Small intestine (tissue), 7 donors: ENCODE data around the gene SERPINB7. TPM values are rescaled to one million over a fixed set of nuclear protein-coding genes. Genes with fewer than 3 reads are reported as not detected.

Experiments
- DNase-seq, 2 donors: peaks; one replicate each; pipeline versions ENCODE4 v3.0.0 to v3.0.0-alpha.2; 2013
- FAIRE-seq: peaks from 2 replicates; lab custom pipeline; 2012; peaks lifted over from hg19 to GRCh38; lab: Jason Lieb, UNC
- H3K27ac ChIP-seq, 3 donors: one replicate each; pipeline ENCODE4 v1.5.1; 2013; ENCODE audit warnings: low read length in 2 of 3, mild to moderate bottlenecking in 2 of 3, control low read depth in 1 of 3, inconsistent platforms in 1 of 3, low read depth in 1 of 3, moderate library complexity in 1 of 3
- H3K27me3 ChIP-seq, 3 donors: one replicate each; pipeline ENCODE4 v1.6.1; 2013; ENCODE audit warnings: low read length in 3 of 3, inconsistent platforms in 1 of 3; ENCODE audit not compliant: control insufficient read depth in 3 of 3, insufficient read depth in 3 of 3
- H3K36me3 ChIP-seq, 3 donors: one replicate each; pipeline ENCODE4 v1.6.1; 2013; ENCODE audit warnings: low read length in 3 of 3, inconsistent platforms in 1 of 3, low read depth in 1 of 3, mild to moderate bottlenecking in 1 of 3, moderate library complexity in 1 of 3; ENCODE audit not compliant: control insufficient read depth in 3 of 3, insufficient read depth in 2 of 3
- H3K4me1 ChIP-seq, 3 donors: one replicate each; pipeline ENCODE4 v1.6.1; 2013; ENCODE audit warnings: low read length in 2 of 3, inconsistent platforms in 1 of 3, low read depth in 1 of 3, mild to moderate bottlenecking in 1 of 3, moderate library complexity in 1 of 3; ENCODE audit not compliant: control insufficient read depth in 3 of 3, insufficient read depth in 2 of 3
- H3K4me3 ChIP-seq, 3 donors: one replicate each; pipeline ENCODE4 v1.5.1; 2013; ENCODE audit warnings: low read length in 3 of 3, control low read depth in 1 of 3, inconsistent platforms in 1 of 3, low read depth in 1 of 3, mild to moderate bottlenecking in 1 of 3, moderate library complexity in 1 of 3
- H3K9me3 ChIP-seq, 2 donors: one replicate each; pipeline ENCODE4 v1.6.1; 2013; ENCODE audit warnings: low read depth in 1 of 2, low read length in 1 of 2; ENCODE audit not compliant: control insufficient read depth in 2 of 2, insufficient read depth in 1 of 2
- WGBS, 3 donors: extraction: QIAGEN DNeasy Blood & Tissue Kit; methylation state at CpG; one replicate each; pipeline ENCODE4 v1.1.7; 2013; 5-methylcytosine and 5-hydroxymethylcytosine counted together
- polyA plus RNA-seq, 4 donors: library from polyadenylated mRNA; stranded (reverse) in 3 of 4; unstranded in 1 of 4; fragments of 200-250 nt in 3 of 4; fragments of 120-200 nt in 1 of 4; gene quantifications; one replicate each; pipeline versions ENCODE4 v1.2.1 to v1.2.3, GENCODE V29; 2013
- donor health status: healthy with polysubstance abuse.
- donor health status: control.
- donor health status: control.
- donor health status: Bipolar disorder and iron deficiency.
- donor health status: healthy.

The SERPINB7 gene
- polyA plus RNA-seq, 4 donors = not detected

- 85 to 88% (median 87%) methylated on average over 4 of the region's 4 CpGs for WGBS, 3 donors
- Histone ChIP-seq H3K9me3 (no peaks in the 10 kb centered on the region), H3K27ac (no peak overlapping the region), H3K27me3 (no peaks in the 10 kb centered on the region), H3K36me3 (no peaks in the 10 kb centered on the region), H3K4me1 (no peaks in the 10 kb centered on the region), H3K4me3 (no peak overlapping the region)
- FAIRE-seq (no peak), DNase-seq (no peak)
These were observed 20.4 kb downstream of the SERPINB7 start for GRCh38 chr18:63795606-63796005.

- FAIRE-seq (no peak), DNase-seq (no peak)
- H3K36me3 ChIP-seq = no peaks in the 10 kb centered on the region
- no peaks in the 10 kb centered on the region for H3K4me1 ChIP-seq
- no peaks in the 10 kb centered on the region for H3K27me3 ChIP-seq
- no peak overlapping the region for H3K4me3 ChIP-seq
- no peaks in the 10 kb centered on the region for H3K9me3 ChIP-seq
- H3K27ac ChIP-seq = no peak overlapping the region
These were observed 24.0 kb downstream of the SERPINB7 start for GRCh38 chr18:63799189-63799588.

- no peak for DNase-seq
- WGBS, 3 donors = 76 to 77% (median 76%) methylated on average over 4 of the region's 4 CpGs
- no peak for FAIRE-seq
- Histone ChIP-seq H3K4me1 (no peaks in the 10 kb centered on the region), H3K9me3 (no peaks in the 10 kb centered on the region), H3K27ac (no peak overlapping the region), H3K36me3 (no peaks in the 10 kb centered on the region), H3K27me3 (no peaks in the 10 kb centered on the region), H3K4me3 (no peak overlapping the region)
These were observed 26.1 kb downstream of the SERPINB7 start for GRCh38 chr18:63801343-63801742.

GRCh38 chr18:63808125-63808524 is 32.9 kb downstream of the SERPINB7 start:
- H3K36me3 ChIP-seq = no peaks in the 10 kb centered on the region
- no peak overlapping the region for H3K4me3 ChIP-seq
- H3K27ac ChIP-seq = no peak overlapping the region
- no peak for FAIRE-seq
- 62 to 71% (median 67%) methylated on average over 4 of the region's 4 CpGs for WGBS, 3 donors
- H3K4me1 ChIP-seq = no peaks in the 10 kb centered on the region
- no peaks in the 10 kb centered on the region for H3K27me3 ChIP-seq
- no peaks in the 10 kb centered on the region for H3K9me3 ChIP-seq
- no peak for DNase-seq

GRCh38 chr18:63817441-63818051 is 42.3 kb downstream of the SERPINB7 start:
- Histone ChIP-seq H3K9me3 (peaks cover 0 to 2% of the 10 kb centered on the region in 2 donors), H3K27ac (no peak overlapping the region), H3K4me3 (no peak overlapping the region), H3K27me3 (no peaks in the 10 kb centered on the region), H3K4me1 (no peaks in the 10 kb centered on the region), H3K36me3 (no peaks in the 10 kb centered on the region)
- DNase-seq = no peak
- 45 to 50% (median 45%) methylated on average over 1 of the region's 1 CpG for WGBS, 3 donors
- FAIRE-seq = no peak

- no peak for FAIRE-seq
- WGBS, 3 donors = 21 to 30% (median 29%) methylated on average over 1 of the region's 1 CpG
- H3K36me3 ChIP-seq = no peaks in the 10 kb centered on the region
These were observed 43.0 kb downstream of the SERPINB7 start for GRCh38 chr18:63818212-63818611.

GRCh38 chr18:63819786-63820185 is 44.6 kb downstream of the SERPINB7 start:
- Histone ChIP-seq H3K36me3 (no peaks in the 10 kb centered on the region), H3K4me1 (no peaks in the 10 kb centered on the region), H3K27ac (no peak overlapping the region), H3K27me3 (no peaks in the 10 kb centered on the region), H3K4me3 (no peak overlapping the region), H3K9me3 (peaks cover 0 to 2% of the 10 kb centered on the region in 2 donors)
- no peak for FAIRE-seq
- DNase-seq = no peak
- WGBS, 3 donors = 66 to 69% (median 68%) methylated on average over 2 of the region's 2 CpGs

More at GRCh38 chr18:63818212-63818611, 43.0 kb downstream of the SERPINB7 start:
- Histone ChIP-seq H3K4me3 (no peak overlapping the region), H3K9me3 (peaks cover 0 to 2% of the 10 kb centered on the region in 2 donors), H3K4me1 (no peaks in the 10 kb centered on the region), H3K27ac (no peak overlapping the region), H3K27me3 (no peaks in the 10 kb centered on the region)
- no peak for DNase-seq

- H3K9me3 ChIP-seq = peaks cover 0 to 2% of the 10 kb centered on the region in 2 donors
- H3K36me3 ChIP-seq = no peaks in the 10 kb centered on the region
- no peaks in the 10 kb centered on the region for H3K27me3 ChIP-seq
- H3K4me3 ChIP-seq = no peak overlapping the region
- DNase-seq (no peak), FAIRE-seq (no peak)
- H3K4me1 ChIP-seq = no peaks in the 10 kb centered on the region
- H3K27ac ChIP-seq = no peak overlapping the region
- WGBS, 3 donors = 74 to 81% (median 78%) methylated on average over 3 of the region's 3 CpGs
These were observed 45.5 kb downstream of the SERPINB7 start for GRCh38 chr18:63820694-63821093.
